T-helper 2 cell (primary cell): ENCODE results near the gene LLCFC1.

Source experiments
- DNase-seq, 5 experiments: peaks; one replicate each; pipeline versions ENCODE4 v3.0.0 to v3.0.0-alpha.2; 2012 to 2022

LLCFC1 gene

DNA sequence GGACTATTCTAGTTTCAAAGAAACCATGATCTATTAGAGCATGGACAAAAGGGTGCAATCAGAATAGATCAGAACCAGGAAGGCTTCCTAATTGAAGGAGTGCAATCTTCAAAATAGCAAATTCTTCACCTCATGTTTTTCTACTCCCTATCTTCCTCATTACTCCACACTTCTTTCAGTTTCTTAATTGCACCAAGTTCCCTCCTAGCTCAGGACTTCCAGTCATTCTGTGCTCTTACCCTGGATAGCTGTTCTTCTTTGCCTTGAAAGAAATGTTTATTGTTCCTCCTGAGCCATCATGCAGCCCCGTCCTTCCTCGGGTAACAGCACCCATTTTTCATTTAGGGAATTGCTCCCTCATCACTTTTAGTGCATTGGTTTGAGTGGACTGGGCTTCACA, 28.8 kb upstream of the LLCFC1 start:
- no peak for DNase-seq

GRCh38 chr7:142913051-142913450, 26.2 kb upstream of the LLCFC1 start:
- DNase-seq = no peak

DNA sequence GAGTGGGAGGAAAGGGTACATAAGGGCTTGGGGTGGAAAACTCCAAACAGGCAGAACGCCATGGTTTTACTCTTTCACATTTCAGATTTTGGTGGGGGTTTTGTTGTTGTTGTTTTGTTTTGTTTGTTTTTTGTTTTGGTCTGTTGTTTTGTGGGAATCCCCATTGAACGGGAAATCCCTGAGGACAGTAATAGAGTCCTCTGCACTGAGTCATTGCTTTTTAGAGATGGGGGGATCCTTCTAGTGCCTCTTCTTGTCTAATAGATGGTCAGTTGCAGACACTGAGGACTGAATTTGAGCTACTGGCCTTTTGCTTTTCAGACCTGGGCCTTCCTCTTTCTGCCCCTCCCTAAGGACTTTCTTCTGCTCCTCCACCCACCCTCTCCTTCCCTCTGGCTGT, 25.7 kb upstream of the LLCFC1 start:
- no peak for DNase-seq

DNA sequence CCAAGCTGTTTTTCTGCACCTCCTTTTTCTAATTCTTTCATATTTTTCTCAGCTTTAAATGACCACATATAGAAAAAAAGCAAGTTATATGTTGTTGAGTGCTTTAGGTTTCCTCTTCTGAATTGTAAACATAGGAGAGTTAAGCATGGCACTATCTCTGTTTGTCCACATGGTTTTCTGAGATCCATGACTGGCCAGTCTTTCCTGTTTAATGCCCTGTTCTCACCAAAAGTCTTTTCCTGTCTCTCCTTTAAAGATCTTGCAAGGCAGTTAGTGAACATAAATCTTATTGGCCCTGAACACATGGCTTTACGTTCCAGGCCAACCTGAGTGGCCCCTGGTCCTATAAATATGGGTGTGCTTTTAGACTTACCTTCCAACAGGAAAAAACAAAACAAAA, 25.2 kb upstream of the LLCFC1 start:
- no peak for DNase-seq

GRCh38 chr7:142915315-142915714, 24.0 kb upstream of the LLCFC1 start:
- DNase-seq = no peak

- no peak for DNase-seq
Measured at GRCh38 chr7:142916508-142916907, 22.8 kb upstream of the LLCFC1 start.

GRCh38 chr7:142917447-142917846, 21.8 kb upstream of the LLCFC1 start:
- no peak for DNase-seq

- no peak for DNase-seq
Measured at GRCh38 chr7:142918901-142919300, 20.4 kb upstream of the LLCFC1 start.

DNA sequence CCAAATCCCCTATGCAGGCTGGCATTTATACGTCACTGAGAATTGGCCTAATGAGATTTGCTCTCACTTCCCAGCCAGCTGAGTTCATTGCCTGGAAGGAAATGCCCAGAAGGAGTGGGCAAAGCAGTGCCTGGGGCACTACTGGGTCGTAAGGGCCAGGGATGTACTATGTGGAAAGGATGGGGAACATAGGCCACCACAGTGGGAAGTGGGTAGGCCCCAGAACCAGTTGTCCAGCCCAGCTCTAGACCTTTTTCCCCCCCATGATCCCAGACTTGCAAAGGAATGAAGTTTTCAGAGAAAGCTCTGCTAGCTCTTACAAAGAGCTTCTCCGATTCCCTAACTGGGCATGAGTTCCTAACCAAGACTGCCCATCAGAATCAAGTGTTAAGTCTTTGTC, 19.6 kb upstream of the LLCFC1 start:
- DNase-seq = no peak

DNA sequence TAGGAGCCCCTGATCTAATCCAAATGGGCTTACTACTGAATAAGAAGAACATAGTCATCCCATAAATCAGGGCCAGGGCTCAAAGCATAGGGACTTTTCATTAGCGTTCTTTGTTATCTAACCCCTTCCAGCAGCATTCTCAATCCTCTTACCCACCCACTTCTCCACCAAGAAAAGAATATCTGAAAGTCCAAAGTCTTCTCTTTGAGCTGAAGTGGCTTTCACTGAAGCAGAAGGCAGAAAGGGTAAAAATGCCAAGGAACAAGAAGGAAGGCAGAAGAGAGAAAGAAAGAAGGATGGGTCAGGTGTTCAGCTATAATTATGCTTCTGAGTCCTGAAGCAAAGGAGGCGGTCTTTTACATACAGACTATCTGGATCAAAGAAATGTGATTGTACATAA, 15.9 kb upstream of the LLCFC1 start:
- DNase-seq = no peak

- no peak for DNase-seq
Measured at GRCh38 chr7:142925413-142925812, 13.9 kb upstream of the LLCFC1 start.

DNA sequence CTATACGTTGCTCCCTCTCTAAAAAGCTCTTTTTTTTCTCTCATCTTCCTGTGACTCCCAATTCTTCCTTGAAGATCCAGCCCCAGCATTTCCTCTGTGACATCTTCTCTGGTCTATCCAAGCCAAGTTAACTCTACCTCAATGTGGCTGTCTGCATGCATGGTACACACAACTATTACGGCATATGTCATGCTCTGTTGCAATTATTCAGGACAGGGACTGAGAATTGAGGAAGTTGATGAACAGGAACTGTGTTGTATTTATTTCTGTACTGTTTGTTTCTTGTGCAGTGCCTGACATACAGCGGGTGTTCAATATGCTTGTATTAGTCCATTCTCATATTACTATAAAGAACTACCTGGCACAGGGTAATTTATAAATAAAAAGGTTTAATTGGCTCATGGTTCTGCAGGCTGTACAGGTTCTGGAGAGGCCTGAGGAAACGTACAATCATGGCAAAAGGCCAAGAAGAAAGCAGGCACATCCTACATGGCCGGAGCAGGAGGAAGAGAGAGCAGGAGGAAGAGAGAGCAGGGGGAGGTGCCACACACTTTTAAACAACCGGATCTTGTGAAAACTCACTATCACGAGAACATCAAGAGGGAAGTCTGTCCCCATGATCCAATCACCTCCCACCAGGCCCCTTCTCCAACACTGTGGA, 12.1 kb upstream of the LLCFC1 start:
- no peak for DNase-seq

- no peak for DNase-seq
Measured at GRCh38 chr7:142927949-142928348, 11.3 kb upstream of the LLCFC1 start.

DNA sequence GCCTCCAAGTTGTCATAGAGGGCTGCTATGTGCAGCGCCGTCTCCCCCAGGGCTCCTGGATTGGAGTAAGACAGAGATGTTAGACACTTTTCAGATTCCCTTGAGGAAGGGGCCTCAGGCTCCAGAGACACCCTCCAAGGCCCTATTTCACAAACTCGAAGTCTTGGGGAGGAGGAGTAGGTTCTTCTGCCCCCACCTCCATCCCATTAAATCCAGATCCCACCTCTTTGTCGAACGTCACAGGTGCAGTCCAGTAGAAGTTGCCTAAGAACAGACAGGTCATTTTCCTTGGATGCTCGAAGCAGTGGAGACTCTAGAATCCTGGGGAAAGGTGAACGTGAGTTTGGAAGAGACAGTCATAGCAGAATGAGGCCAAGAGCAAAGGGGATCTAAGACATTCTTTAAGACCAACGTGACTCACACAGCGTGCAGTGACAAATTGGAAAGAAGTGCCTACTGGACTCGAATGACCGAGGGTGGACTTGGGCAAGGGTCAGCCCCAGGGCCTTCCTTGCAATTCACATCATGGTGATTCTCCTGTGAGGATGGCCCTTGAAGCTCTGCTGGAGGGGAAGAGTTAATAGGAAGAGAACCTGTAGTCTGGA, 9.1 kb upstream of the LLCFC1 start:
- DNase-seq = no peak

DNA sequence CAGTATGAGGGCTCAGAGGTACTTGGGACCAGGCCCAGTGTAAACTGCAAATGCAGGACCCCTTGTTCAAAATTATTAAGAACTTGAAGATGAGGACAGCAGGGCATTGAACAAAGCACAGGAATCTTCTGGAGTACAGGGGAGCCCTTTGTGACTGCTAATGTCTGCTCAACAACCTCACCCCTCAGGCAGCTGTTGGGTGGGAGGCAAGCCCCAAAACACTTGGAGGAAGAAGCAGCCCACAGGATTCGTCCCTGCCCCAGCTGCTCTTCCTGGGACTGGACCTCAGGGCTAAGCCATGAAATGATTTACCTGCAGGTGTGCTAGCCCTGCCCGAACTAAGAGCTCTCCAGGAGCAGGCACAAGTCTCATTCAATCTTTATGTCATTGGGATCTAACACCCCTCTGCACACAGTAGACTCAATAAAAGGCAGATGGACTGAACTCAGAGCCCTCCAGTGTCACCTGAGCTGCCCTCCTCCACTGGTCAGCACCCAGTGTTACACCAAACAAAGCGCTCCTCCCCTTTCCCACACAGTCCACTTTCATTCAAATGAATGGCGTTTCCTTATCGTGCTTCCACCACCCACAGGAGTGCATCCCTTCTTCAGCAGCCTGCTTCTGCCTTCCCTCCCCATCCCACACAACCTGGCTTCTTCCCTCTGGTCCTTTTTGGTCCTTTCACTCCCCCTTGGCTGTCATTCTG, 6.7 kb upstream of the LLCFC1 start:
- DNase-seq = no peak

GRCh38 chr7:142933092-142933475, 6.2 kb upstream of the LLCFC1 start:
- no peak for DNase-seq

- no peak for DNase-seq
Measured at GRCh38 chr7:142933624-142934023, 5.7 kb upstream of the LLCFC1 start, which contains the start of gene TRPV5. Gene TRPV5 (minus strand): TSS chr7:142933746. CDS start chr7:142933459, 287 bp downstream.

DNA sequence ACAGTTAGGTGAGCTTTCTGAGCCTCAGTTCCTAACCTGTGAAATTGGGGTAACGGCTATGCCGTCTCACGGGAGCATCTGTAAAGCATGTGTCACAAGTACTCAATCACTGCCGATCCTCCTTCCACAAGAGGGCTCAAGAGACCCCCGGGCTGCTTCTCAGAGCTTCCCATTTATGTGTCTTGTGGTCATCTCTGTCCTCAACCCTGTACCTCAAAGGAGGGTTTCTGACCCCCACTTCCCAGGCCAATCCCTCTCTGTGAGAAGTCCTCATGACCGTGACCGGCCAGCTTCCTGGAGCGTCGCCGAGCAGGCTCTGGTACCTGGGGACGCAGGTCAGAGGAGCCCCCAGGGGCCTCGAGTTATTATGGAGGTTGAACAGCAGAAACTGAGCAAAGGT, 5.2 kb upstream of the LLCFC1 start:
- DNase-seq = no peak

DNA sequence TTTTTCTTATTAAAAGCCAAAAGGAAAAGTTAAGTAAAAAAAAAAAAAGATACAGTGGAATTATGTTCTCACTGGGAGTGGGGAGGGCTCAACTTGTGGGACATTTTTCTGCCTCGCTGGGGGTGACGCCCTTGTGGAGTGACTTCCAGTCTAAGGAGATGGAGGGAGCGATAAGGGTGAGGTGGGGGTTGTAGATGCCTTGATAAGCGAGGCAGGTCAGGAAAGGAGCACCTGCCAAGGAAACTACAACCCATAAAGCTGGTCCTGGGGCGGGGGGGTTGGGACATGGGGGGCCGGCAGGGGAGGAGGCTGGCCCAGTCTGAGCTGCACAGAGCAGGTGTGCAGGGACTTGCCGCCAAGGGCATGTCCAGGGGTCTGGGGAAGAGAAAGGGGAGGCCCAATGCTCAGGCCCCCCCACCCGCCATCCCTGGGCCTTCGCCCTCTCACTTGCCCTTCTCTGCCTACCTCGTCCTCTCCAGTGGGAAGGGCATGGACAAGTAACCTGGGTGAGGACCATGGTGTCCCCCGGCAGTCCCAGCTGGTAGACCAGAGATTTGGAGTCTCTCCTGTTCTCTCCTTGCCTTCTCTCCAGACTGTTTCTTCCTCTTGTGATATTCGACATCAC, 3.2 kb upstream of the LLCFC1 start:
- DNase-seq = no peak

GRCh38 chr7:142938611-142939010, 673 bp upstream of the LLCFC1 start:
- no peak for DNase-seq

GRCh38 chr7:142940966-142941535, 1.8 kb downstream of the LLCFC1 start:
- DNase-seq = no peak

DNA sequence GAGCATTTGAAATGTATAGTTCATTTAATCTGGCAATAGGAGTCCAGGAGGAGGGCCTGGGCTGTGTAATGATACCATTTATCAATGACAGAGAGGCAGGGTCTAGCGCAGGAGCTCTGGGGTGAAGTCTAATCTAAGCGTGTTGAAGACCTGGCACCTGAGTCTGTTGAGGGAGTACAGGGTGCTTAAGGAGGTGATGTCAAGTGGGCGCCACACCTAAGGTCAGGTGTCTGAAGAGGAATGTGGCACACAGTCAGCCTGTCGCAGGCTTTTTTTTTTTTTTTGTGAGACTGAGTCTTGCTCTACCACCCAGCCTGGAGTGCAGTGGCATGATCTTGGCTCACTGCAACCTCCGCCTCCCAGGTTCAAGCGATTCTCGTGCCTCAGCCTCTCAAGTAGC, 2.3 kb downstream of the LLCFC1 start:
- no peak for DNase-seq

- DNase-seq = no peak
Measured at GRCh38 chr7:142942746-142943145, 3.5 kb downstream of the LLCFC1 start.
